ENCODE measurements around the gene TRIM27.

The TRIM27 gene

DNA sequence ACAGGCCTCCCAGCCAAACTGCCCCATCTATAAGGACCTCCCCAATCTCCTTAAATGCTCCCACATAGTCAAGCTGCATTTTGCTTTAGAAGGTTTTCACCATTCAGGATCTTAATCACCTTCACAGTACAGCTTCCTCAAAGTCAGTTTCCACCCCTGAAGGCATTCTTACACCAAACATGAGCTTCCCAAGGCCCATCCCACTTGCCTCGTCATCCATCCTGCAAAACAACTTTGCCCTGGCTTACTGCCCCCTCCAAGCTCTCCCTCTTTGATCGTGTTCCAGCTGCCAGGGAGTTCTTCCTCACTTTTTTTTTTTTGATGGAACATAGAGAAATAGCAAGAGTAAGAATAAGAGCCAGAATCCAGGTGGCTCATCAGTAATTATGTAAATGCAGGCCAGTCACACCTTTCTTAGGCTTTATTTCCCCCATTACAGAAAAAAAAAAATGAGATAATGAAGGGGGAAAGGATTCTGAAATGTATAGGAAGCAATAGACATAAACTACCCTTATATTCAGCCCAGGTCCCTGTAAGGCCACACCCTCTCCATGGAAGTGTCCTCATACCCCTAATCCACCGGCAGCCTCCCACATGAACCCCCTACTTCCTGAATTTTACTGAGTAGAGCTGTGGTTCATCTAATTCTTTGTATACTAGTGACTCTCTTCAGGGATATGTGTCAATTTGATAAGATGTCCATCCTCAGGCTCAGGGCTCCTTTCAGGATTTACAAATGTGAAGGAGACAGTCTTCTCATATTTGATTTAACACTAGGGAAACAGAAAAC lies 12.7 kb downstream of the TRIM27 start:
- Histone ChIP-seq H3K4me1 (ENCODE audit: control insufficient read depth, low read depth, low read length) (no peaks in the 10 kb centered on the region), H2AK5ac (ENCODE audit: low read length) (no peak overlapping the region), H4K5ac (ENCODE audit: low read length) (no peak overlapping the region), H3K4me3 (ENCODE audit: low read length) (no peak overlapping the region), H3K56ac (ENCODE audit: low read length) (no peak overlapping the region), H3K79me1 (ENCODE audit: low read length) (peaks cover 7% of the 10 kb centered on the region), H2BK5ac (ENCODE audit: low read length) (no peak overlapping the region), H2BK120ac (ENCODE audit: low read depth, low read length) (no peak overlapping the region), H3K79me2 (ENCODE audit: control insufficient read depth, insufficient read depth, low read length) (peaks cover 3% of the 10 kb centered on the region), H4K8ac (ENCODE audit: low read depth, low read length) (no peak overlapping the region), H3K9ac (ENCODE audit: low read length) (no peak overlapping the region), H3K36me3 (ENCODE audit: control insufficient read depth, insufficient read depth, low read length) (peaks cover 21% of the 10 kb centered on the region), H3K4me2 (ENCODE audit: low read length) (no peak overlapping the region), H3K23ac (ENCODE audit: low read length) (no peak overlapping the region), H3K27ac (ENCODE audit: low read depth, low read length) (no peak overlapping the region), H3K4ac (ENCODE audit: low read depth, low read length) (no peak overlapping the region), H3K27me3 (ENCODE audit: insufficient read depth, low read length, poor library complexity) (no peaks in the 10 kb centered on the region), H2BK15ac (replicated peaks; ENCODE audit: low read depth) (no peak overlapping the region), H3K18ac (ENCODE audit: low read length) (no peak overlapping the region)
- no peak for DNase-seq
- WGBS (ENCODE audit: extremely low coverage, insufficient coverage, low lambda C conversion rate): no CpG with 5 or more reads among the region's 3 CpGs

DNA sequence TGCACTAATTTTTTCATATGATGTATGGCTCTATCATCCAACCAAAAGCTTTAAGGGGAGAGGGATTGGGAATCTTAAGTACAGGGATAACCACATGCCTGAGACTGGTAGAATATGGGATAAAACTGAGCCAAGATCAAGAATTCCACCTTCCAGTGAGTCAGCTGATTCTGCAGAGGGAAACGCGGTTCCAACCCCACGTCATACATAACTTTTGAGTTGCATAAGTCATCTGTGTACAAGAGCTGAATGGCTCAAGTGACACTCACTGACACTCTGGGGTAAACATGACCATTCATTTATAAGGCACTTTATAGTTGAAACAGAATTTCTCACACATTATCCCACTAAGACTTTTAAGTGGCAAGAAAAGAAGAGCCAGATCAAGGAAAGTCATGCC lies 16.4 kb downstream of the TRIM27 start:
- Histone ChIP-seq H2BK15ac (replicated peaks; ENCODE audit: low read depth) (no peak overlapping the region), H3K36me3 (ENCODE audit: control insufficient read depth, insufficient read depth, low read length) (peaks cover 38% of the 10 kb centered on the region), H3K4me2 (ENCODE audit: low read length) (no peak overlapping the region), H2BK120ac (ENCODE audit: low read depth, low read length) (no peak overlapping the region), H3K79me1 (ENCODE audit: low read length) (peaks cover 7% of the 10 kb centered on the region), H3K4me3 (ENCODE audit: low read length) (no peak overlapping the region), H3K56ac (ENCODE audit: low read length) (no peak overlapping the region), H2BK5ac (ENCODE audit: low read length) (no peak overlapping the region), H4K8ac (ENCODE audit: low read depth, low read length) (no peak overlapping the region), H3K27ac (ENCODE audit: low read depth, low read length) (no peak overlapping the region), H3K27me3 (ENCODE audit: insufficient read depth, low read length, poor library complexity) (no peaks in the 10 kb centered on the region), H3K23ac (ENCODE audit: low read length) (no peak overlapping the region), H3K4me1 (ENCODE audit: control insufficient read depth, low read depth, low read length) (no peaks in the 10 kb centered on the region), H3K18ac (ENCODE audit: low read length) (no peak overlapping the region), H4K5ac (ENCODE audit: low read length) (no peak overlapping the region), H3K79me2 (ENCODE audit: control insufficient read depth, insufficient read depth, low read length) (peaks cover 3% of the 10 kb centered on the region), H2AK5ac (ENCODE audit: low read length) (no peak overlapping the region), H3K4ac (ENCODE audit: low read depth, low read length) (no peak overlapping the region), H3K9ac (ENCODE audit: low read length) (no peak overlapping the region)
- no peak for DNase-seq
- no CpG with 5 or more reads among the region's 3 CpGs for whole genome bisulfite sequencing (ENCODE audit: extremely low coverage, insufficient coverage, low lambda C conversion rate)

DNA sequence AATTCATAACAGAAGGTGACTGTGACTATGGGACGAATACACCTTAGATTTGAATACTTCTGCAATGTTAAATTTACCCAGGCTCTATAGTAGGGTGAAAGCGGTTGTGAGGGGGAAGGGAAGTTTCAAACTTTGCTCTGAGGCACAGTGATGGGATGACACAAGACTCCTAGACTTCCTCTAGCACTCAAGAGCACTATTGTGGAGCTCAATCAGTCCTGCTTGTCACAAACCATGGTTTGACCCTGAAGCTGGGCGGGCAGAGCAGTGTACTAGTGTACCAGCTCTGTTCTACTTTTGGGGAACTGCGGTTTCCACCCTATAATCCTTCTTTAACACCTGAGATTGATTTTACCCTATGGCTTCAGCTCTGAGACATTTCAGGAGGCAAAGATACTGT lies 17.1 kb downstream of the TRIM27 start:
- Histone ChIP-seq H3K9ac (ENCODE audit: low read length) (no peak overlapping the region), H2AK5ac (ENCODE audit: low read length) (no peak overlapping the region), H3K4ac (ENCODE audit: low read depth, low read length) (no peak overlapping the region), H3K79me1 (ENCODE audit: low read length) (peaks cover 7% of the 10 kb centered on the region), H4K8ac (ENCODE audit: low read depth, low read length) (no peak overlapping the region), H2BK120ac (ENCODE audit: low read depth, low read length) (no peak overlapping the region), H3K27me3 (ENCODE audit: insufficient read depth, low read length, poor library complexity) (no peaks in the 10 kb centered on the region), H4K5ac (ENCODE audit: low read length) (no peak overlapping the region), H2BK15ac (replicated peaks; ENCODE audit: low read depth) (no peak overlapping the region), H2BK5ac (ENCODE audit: low read length) (no peak overlapping the region), H3K4me2 (ENCODE audit: low read length) (no peak overlapping the region), H3K23ac (ENCODE audit: low read length) (no peak overlapping the region), H3K4me3 (ENCODE audit: low read length) (no peak overlapping the region), H3K4me1 (ENCODE audit: control insufficient read depth, low read depth, low read length) (no peaks in the 10 kb centered on the region), H3K36me3 (ENCODE audit: control insufficient read depth, insufficient read depth, low read length) (peaks cover 38% of the 10 kb centered on the region), H3K27ac (ENCODE audit: low read depth, low read length) (no peak overlapping the region), H3K18ac (ENCODE audit: low read length) (no peak overlapping the region), H3K79me2 (ENCODE audit: control insufficient read depth, insufficient read depth, low read length) (peaks cover 3% of the 10 kb centered on the region), H3K56ac (ENCODE audit: low read length) (no peak overlapping the region)
- no peak for DNase-seq
- WGBS (ENCODE audit: extremely low coverage, insufficient coverage, low lambda C conversion rate): no CpG with 5 or more reads among the region's 4 CpGs

DNA sequence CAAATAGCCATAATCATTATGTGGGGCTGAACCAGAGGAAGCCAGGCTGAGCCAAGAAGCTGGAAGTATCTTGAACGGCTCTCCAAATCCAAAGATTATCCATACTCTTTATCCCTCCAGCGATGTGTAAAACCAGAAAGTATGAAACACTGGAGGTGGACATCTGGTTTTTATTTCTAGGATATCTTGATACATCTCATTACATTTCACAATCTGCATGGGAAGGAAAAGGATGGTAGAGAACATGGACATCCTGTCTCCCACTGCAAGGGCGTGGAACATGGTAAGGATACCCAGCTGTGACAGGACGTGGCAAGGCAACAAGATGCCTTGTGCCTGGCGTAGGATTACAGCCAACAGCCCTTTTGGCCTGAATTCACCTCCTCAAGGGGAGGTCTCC lies 20.1 kb downstream of the TRIM27 start:
- H2AK5ac ChIP-seq (ENCODE audit: low read length): no peak overlapping the region
- H3K4me3 ChIP-seq (ENCODE audit: low read length): no peak overlapping the region
- no peak overlapping the region for H3K23ac ChIP-seq (ENCODE audit: low read length)
- no peaks in the 10 kb centered on the region for H3K79me2 ChIP-seq (ENCODE audit: control insufficient read depth, insufficient read depth, low read length)
- H3K79me1 ChIP-seq (ENCODE audit: low read length): no peaks in the 10 kb centered on the region
- no peak overlapping the region for H3K27ac ChIP-seq (ENCODE audit: low read depth, low read length)
- no peak for DNase-seq
- H3K18ac ChIP-seq (ENCODE audit: low read length): no peak overlapping the region
- no peak overlapping the region for H4K5ac ChIP-seq (ENCODE audit: low read length)
- H3K4me1 ChIP-seq (ENCODE audit: control insufficient read depth, low read depth, low read length): no peaks in the 10 kb centered on the region
- H3K4ac ChIP-seq (ENCODE audit: low read depth, low read length): no peak overlapping the region
- no peak overlapping the region for H3K9ac ChIP-seq (ENCODE audit: low read length)
- no peak overlapping the region for H2BK5ac ChIP-seq (ENCODE audit: low read length)
- H3K56ac ChIP-seq (ENCODE audit: low read length): no peak overlapping the region
- no peak overlapping the region for H3K4me2 ChIP-seq (ENCODE audit: low read length)
- H4K8ac ChIP-seq (ENCODE audit: low read depth, low read length): no peak overlapping the region
- no peak overlapping the region for H2BK120ac ChIP-seq (ENCODE audit: low read depth, low read length)
- no peak overlapping the region for H2BK15ac ChIP-seq (replicated peaks; ENCODE audit: low read depth)
- WGBS (ENCODE audit: extremely low coverage, insufficient coverage, low lambda C conversion rate): no CpG with 5 or more reads among the region's 5 CpGs
- H3K36me3 ChIP-seq (ENCODE audit: control insufficient read depth, insufficient read depth, low read length): peaks cover 22% of the 10 kb centered on the region
- no peaks in the 10 kb centered on the region for H3K27me3 ChIP-seq (ENCODE audit: insufficient read depth, low read length, poor library complexity)

DNA sequence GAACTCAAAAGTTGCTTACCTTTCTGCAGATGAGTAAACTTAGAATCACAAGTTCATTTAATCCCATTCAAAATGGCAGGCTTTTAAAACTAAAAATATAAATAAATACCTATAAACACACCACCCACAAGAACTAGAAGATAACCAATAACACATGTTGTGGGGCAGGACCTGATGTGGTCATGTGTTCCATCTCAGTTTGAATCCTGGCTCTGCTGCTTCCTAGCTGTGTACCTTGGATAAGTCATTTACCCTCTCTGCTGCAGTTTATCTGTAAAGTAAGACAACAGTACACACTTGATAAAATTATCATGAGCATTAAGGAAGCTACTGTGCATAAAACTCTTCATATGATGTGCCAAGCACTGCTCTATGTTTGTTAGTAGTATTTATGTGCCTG lies 22.0 kb downstream of the TRIM27 start:
- H3K23ac ChIP-seq (ENCODE audit: low read length): no peak overlapping the region
- no peaks in the 10 kb centered on the region for H3K79me2 ChIP-seq (ENCODE audit: control insufficient read depth, insufficient read depth, low read length)
- no peak overlapping the region for H3K9ac ChIP-seq (ENCODE audit: low read length)
- no peak for DNase-seq
- no peak overlapping the region for H2AK5ac ChIP-seq (ENCODE audit: low read length)
- no peaks in the 10 kb centered on the region for H3K79me1 ChIP-seq (ENCODE audit: low read length)
- no peaks in the 10 kb centered on the region for H3K27me3 ChIP-seq (ENCODE audit: insufficient read depth, low read length, poor library complexity)
- H3K56ac ChIP-seq (ENCODE audit: low read length): no peak overlapping the region
- no peak overlapping the region for H4K5ac ChIP-seq (ENCODE audit: low read length)
- no peaks in the 10 kb centered on the region for H3K4me1 ChIP-seq (ENCODE audit: control insufficient read depth, low read depth, low read length)
- no peak overlapping the region for H3K4me2 ChIP-seq (ENCODE audit: low read length)
- peaks cover 22% of the 10 kb centered on the region for H3K36me3 ChIP-seq (ENCODE audit: control insufficient read depth, insufficient read depth, low read length)
- H2BK120ac ChIP-seq (ENCODE audit: low read depth, low read length): no peak overlapping the region
- H2BK5ac ChIP-seq (ENCODE audit: low read length): no peak overlapping the region
- H4K8ac ChIP-seq (ENCODE audit: low read depth, low read length): no peak overlapping the region
- no peak overlapping the region for H3K27ac ChIP-seq (ENCODE audit: low read depth, low read length)
- H3K4ac ChIP-seq (ENCODE audit: low read depth, low read length): no peak overlapping the region
- no peak overlapping the region for H3K18ac ChIP-seq (ENCODE audit: low read length)
- no peak overlapping the region for H3K4me3 ChIP-seq (ENCODE audit: low read length)
- H2BK15ac ChIP-seq (replicated peaks; ENCODE audit: low read depth): no peak overlapping the region

Measured in mesendoderm (in vitro differentiated cells).